ENCODE results near the gene RNF166.
A peak's percentile ranks its signal among the peaks of the same experiment; 100 is the strongest.

The RNF166 gene

DNA sequence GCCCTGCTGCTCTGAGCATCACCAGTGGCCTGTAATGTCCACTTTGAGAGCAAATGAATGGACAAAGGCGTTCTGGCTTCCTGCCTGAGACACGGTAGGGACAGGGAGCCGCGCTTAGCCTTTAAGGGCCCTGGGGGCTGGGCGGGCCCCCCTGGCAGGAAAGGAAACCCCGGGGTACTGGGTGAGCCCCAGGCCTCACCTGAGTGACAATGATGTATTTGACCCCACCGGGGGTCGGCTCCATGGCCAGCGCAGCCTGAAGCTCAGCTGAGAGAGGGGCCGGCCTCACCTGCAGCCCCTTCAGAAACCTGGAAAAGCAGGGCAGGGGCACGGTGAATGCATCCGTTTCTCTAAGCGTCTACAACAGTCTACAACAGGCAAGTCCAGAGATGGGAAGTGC, 53.1 kb downstream of the RNF166 start:
- H3K36me3 ChIP-seq (ENCODE audit: control insufficient read depth, low read length): peaks cover 89% of the 10 kb centered on the region
- H3K9me2 ChIP-seq (replicated peaks; ENCODE audit: control insufficient read depth, low read length): no peaks in the 10 kb centered on the region
- peaks cover 53% of the 10 kb centered on the region for H3K79me2 ChIP-seq (ENCODE audit: control insufficient read depth, low read length)
- TF ChIP-seq, protein P1, sequence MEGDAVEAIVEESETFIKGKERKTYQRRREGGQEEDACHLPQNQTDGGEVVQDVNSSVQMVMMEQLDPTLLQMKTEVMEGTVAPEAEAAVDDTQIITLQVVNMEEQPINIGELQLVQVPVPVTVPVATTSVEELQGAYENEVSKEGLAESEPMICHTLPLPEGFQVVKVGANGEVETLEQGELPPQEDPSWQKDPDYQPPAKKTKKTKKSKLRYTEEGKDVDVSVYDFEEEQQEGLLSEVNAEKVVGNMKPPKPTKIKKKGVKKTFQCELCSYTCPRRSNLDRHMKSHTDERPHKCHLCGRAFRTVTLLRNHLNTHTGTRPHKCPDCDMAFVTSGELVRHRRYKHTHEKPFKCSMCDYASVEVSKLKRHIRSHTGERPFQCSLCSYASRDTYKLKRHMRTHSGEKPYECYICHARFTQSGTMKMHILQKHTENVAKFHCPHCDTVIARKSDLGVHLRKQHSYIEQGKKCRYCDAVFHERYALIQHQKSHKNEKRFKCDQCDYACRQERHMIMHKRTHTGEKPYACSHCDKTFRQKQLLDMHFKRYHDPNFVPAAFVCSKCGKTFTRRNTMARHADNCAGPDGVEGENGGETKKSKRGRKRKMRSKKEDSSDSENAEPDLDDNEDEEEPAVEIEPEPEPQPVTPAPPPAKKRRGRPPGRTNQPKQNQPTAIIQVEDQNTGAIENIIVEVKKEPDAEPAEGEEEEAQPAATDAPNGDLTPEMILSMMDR (IDR thresholded peaks at IDR 0.05; ENCODE audit: low read depth, low read length, poor library complexity, severe bottlenecking): no peak
- no peak for TF ChIP-seq EZH2phosphoT487 (IDR thresholded peaks at IDR 0.05; ENCODE audit: borderline replicate concordance, low read length)
- H3K4me2 ChIP-seq (ENCODE audit: low read length): no peak overlapping the region
- no peaks in the 10 kb centered on the region for H3K27me3 ChIP-seq (ENCODE audit: control insufficient read depth, low read length)
- peaks cover 35% of the 10 kb centered on the region for H3K4me1 ChIP-seq (ENCODE audit: control insufficient read depth, low read length)
- no peaks in the 10 kb centered on the region for H3K9me3 ChIP-seq (ENCODE audit: control insufficient read depth, insufficient read depth, low read length)
- no peak overlapping the region for H3K4me3 ChIP-seq (ENCODE audit: low read length)
- no peaks in the 10 kb centered on the region for H3F3A ChIP-seq (ENCODE audit: control insufficient read depth, insufficient read depth)
- H4K20me1 ChIP-seq (ENCODE audit: control insufficient read depth, insufficient read depth, low read depth, low read length): peaks cover 15% of the 10 kb centered on the region
- no peak overlapping the region for H3K27ac ChIP-seq (ENCODE audit: low read depth, low read length)

DNA sequence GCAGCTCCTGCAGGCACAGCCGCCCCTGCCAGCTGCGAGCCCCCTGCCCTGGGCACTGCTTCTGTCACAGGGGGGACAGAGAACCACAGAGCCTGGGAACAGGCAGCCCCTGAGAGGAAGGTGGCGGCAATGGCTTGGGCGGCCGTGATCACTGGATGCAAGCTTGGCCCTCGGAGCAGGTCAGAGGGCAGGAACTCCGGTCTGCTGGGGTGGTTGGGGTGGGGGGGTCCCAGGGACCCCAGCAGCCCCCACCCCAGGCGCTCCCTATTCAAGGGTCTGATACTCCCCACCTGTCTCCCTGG, 53.5 kb downstream of the RNF166 start:
- Histone ChIP-seq H4K20me1 (ENCODE audit: control insufficient read depth, insufficient read depth, low read depth, low read length) (peaks cover 18% of the 10 kb centered on the region), H3K4me3 (ENCODE audit: low read length) (peak overlapping the region; percentile 86; the same call in 1 of the 2 replicates), H3K79me2 (ENCODE audit: control insufficient read depth, low read length) (peaks cover 53% of the 10 kb centered on the region), H3K27ac (ENCODE audit: low read depth, low read length) (peak overlapping the region; percentile 92; the same call in 1 of the 2 replicates), H3K4me2 (ENCODE audit: low read length) (peak overlapping the region; percentile 87; the same call in 1 of the 2 replicates), H3K27me3 (ENCODE audit: control insufficient read depth, low read length) (no peaks in the 10 kb centered on the region), H3K9me2 (replicated peaks; ENCODE audit: control insufficient read depth, low read length) (no peaks in the 10 kb centered on the region), H3K9me3 (ENCODE audit: control insufficient read depth, insufficient read depth, low read length) (no peaks in the 10 kb centered on the region), H3K36me3 (ENCODE audit: control insufficient read depth, low read length) (peaks cover 89% of the 10 kb centered on the region), H3F3A (ENCODE audit: control insufficient read depth, insufficient read depth) (no peaks in the 10 kb centered on the region), H3K4me1 (ENCODE audit: control insufficient read depth, low read length) (peaks cover 39% of the 10 kb centered on the region)
- TF ChIP-seq, protein P1 (IDR thresholded peaks at IDR 0.05; ENCODE audit: low read depth, low read length, poor library complexity, severe bottlenecking): no peak
- TF ChIP-seq EZH2phosphoT487 (IDR thresholded peaks at IDR 0.05; ENCODE audit: borderline replicate concordance, low read length): no peak

DNA sequence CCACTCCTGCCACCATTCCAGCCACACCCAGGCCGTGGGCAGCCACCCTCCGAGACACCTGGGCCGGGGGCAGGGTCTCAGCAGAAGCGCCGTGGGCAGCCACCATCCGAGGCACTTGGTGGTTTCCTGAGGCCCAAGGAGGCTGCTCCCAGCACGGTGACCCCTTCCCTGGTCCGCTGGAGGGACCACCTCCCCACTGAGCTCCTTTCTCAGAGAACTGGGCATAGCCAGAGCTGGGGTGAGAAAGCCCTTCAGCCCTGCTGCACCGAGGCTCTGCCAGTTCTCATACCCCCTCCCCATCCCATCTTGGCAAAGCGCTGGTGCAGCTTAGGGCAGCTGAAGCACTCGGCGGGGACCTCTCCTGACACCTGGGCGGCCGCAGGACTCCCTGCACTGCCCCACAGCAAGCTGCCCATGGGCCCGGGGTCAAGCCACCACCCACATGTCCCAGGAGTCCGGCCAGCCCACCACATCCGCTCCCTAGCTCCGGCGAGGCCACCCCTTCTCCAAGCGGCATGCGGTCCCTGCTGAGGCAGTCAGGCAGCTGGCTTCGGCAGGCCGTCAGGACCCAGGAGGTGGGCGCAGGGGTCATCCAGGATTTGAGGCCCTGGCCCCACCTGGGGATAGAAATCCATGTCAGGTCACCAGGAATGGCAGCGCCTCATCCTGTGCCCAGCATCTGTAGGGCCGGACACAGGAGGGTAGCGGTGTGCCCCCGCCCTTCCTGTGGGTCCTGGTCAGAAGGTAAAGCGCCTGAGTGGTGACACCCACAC, 54.0 kb downstream of the RNF166 start:
- Histone ChIP-seq H3K4me2 (ENCODE audit: low read length) (peak overlapping the region; percentile 87), H3K27me3 (ENCODE audit: control insufficient read depth, low read length) (no peaks in the 10 kb centered on the region), H3K36me3 (ENCODE audit: control insufficient read depth, low read length) (peaks cover 89% of the 10 kb centered on the region), H3K9me2 (replicated peaks; ENCODE audit: control insufficient read depth, low read length) (no peaks in the 10 kb centered on the region), H3K4me3 (ENCODE audit: low read length) (peak overlapping the region; percentile 86), H3K9me3 (ENCODE audit: control insufficient read depth, insufficient read depth, low read length) (no peaks in the 10 kb centered on the region), H4K20me1 (ENCODE audit: control insufficient read depth, insufficient read depth, low read depth, low read length) (peaks cover 18% of the 10 kb centered on the region), H3F3A (ENCODE audit: control insufficient read depth, insufficient read depth) (no peaks in the 10 kb centered on the region), H3K79me2 (ENCODE audit: control insufficient read depth, low read length) (peaks cover 52% of the 10 kb centered on the region), H3K27ac (ENCODE audit: low read depth, low read length) (peak overlapping the region; percentile 92), H3K4me1 (ENCODE audit: control insufficient read depth, low read length) (peaks cover 40% of the 10 kb centered on the region)
- TF ChIP-seq, protein P1 (IDR thresholded peaks at IDR 0.05; ENCODE audit: low read depth, low read length, poor library complexity, severe bottlenecking): no peak
- no peak for TF ChIP-seq EZH2phosphoT487 (IDR thresholded peaks at IDR 0.05; ENCODE audit: borderline replicate concordance, low read length)

All from DOHH2 (cell line).